ENCODE measurements around the gene TUFT1.

TUFT1 gene

DNA sequence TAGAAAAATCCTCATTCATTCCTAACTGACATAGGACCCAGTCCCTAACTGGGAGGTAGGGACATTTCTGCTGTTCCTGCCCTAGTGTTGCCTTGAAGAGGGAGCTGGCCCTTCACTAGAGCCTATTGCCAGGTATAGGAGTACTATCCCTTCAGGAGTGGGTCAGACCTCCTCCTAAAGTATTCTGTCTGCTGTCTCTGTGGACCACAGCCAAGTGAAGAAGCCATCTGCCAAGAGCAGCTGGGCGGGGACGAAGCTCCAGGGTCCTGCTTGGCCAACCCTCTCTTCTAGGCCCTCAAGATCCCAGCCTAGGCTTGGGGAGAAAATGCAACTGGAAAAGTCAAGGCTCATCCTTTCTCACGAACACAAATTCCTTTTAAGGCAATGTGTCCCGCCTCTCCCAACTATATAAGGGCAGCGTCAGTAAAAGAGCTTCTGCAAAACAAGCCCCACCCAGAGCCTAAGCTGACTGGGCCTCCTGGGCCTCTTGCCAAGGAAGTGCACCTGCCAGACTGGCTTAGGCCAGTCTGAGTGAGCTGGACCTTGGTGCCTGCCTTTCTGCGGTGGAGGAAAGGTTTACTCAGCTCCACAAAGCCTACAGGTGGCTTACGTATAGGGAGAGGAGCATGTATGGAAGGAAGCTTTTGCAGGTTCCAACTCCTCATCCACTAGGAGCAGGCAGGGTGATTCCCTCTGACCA is 638 bp upstream of the TUFT1 start:
- no peak for DNase-seq

DNA sequence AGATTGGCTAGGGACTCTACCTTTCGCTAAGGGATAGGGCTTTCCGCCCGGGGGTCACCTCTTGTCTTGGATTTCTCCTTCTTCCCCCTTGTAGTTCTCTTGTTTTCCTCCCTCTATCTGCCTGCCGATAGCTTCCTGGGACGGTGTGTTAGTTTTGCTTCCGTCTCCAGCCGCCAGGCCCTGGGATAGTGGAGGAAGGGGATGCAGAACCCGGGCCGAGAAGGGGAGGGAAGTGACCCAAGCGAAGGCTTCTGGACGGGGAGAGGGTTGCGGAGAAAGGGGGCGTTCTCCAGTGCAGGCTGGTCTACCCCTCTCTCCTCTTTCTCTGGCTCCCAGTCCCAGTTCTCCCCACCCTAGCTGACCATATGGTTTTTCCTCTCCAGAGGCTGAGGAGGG is 871 bp downstream of the TUFT1 start:
- DNase-seq: no peak

DNA sequence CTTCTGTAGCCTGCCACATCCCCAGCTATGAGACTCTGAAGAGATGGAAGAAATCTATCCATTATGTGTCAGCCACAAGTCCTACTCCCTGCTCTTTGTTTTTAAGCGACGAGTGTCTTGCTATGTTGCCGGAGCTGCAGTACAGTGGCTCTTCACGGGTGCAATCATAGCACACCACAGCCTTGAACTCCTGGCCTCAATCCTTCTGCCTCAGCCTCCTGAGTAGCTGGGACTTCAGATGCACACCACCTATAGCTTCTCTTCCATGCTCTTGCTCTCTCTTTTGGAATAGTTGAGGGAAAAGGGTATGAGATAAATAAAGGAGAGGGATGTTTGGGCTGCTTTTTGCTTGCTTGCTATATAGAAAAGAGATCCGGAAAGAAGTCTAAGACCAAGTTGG is 1.6 kb downstream of the TUFT1 start:
- no peak for DNase-seq

DNA sequence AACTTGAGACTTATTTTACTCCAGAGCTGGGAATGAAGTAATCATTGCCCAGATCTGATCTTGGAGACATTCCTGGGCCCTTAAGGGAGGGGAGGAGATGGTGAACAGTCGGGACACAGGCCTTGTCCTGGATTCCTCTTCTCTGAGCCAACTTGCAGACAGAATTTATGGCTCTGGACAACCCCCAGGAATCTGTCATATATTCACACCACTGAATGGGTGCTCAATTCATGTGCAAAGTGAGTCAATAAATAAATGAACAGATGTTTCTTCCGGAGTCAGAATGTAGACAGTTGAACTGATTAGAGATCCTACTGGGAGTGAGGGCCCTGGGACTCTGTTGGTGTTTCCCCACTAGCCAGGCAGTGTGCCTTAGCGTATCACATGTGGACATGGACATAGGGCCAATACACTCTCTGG is 2.6 kb downstream of the TUFT1 start:
- no peak for DNase-seq

DNA sequence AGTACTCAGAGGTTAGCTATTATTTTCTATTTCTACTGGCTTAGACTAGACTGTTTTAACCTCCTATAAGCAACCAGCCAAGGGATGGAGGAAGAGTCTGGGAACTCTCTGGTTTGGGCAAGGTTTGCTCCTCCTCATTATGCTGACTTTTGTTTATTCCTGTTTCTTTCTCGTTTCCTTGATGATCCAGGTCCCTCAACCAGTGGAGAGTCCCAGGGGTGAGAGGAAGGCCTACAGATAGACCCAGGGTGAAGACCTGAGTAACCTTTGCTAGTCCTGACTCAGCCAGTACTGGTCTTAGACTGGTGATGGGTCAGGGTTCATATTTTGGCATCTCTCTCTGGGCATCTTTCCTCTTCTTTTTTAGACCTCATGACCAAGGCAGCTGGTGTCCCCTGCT is 5.4 kb downstream of the TUFT1 start:
- DNase-seq: no peak

DNA sequence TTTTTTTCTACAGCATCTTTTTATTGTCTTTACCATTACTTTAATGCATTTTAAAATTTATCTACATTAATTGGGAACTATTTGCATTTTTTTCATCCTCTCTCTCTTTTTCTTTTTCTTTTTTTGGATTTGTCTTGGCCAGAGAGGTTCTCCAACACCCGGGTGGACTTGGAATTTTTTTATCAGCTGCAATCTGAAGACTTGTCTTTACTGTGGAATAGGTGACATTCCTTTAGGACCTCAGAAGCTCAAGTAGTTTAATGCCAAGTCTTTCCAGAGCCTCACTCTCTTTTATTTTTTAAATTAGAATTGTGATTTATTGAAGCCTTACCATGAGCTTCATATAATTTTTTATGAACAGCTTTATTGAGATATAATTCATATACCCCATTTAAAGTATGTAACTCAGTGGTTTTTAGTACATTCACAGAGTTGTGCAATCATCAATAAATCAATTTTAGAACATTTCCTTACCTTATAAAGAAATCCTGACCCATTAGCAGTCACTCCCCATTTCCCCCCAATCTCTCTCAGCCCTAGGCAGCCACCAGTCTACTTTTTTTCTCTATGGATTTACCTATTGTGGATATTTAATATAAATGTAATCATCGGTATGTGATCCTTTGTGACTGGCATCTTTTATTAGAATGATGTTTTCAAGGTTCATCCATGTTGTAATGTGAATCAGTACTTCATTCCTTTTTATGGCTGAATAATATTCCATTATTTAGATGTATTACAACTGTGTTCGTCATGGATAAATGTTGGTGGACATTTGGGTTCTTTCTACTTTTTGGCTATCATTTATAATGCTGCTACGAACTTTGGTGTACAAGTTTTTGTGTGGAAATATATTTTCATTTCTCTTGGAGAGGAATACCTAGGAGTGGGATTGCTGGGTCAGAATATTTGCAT is 6.2 kb downstream of the TUFT1 start:
- DNase-seq: no peak

DNA sequence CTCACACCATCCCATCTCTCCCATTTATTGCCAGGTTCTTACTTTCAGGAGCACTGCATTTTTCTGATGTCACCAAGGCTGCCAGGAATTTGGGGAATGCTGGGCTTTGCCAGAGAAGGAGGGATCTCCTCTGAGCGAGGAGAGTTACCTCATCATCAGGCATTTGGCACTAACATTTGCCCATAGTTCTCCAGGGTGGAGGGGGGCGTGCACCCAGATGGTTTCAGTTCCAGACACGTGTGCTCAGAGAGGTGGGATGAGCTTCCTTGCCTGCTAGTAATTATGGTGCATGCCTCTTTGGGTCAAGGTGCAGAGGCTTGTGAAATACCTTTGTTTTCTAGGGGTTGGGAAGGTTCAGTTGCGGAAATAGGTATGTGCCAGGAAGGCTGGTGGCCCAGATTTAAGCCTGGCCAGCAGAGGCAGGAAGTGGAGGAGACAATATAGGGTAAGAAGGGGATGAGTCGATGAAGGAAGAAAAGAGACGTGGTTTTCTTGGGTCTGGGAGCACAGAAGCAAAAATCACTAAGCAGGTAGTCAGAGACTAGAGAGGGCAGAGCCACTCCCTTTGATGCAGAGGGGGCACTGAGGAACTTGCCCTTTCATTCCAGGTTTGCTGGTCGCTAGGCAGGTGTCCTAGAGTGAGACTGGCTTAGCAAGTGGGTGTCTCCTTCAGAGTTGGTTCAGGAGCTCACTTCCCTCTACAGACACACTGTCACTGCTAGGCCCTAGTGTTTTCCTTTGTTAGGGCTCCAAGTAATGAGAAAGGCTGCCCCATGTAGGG is 7.2 kb downstream of the TUFT1 start:
- DNase-seq: no peak

DNA sequence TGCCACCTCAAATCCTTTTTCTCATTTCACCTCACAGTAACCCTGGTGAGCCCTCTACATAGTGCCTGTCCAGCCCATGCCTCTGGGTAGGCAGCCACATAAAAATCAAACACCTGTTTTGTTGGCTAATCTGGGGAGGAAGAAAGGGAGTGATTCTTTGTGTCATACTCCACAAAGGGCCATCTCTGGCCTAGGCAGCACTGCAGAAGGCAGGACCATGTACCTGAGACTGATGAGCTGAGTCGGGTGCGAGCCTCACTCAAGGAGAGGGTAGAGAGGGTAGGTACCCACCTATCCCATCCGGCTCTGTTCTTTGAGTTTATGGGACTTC is 7.8 kb downstream of the TUFT1 start:
- DNase-seq: no peak

DNA sequence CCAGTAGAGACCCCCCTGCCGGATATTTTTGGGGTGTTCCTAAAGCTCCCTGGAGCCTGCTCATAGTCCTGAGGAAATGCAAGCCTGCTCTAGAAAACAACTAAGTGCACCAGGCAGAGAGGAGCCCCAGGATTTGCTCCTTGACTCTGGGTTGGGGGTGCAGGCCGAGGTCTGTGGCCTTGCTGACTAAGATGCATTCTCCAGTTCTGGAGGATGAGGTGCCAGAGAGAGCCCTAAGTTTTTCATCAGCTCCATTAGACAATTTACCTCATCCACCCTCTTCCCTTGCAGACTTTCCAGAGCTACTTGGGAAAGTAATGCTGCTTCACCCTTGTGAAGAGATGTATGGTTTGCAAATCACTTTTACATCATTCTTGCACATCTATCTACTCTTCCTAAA is 9.1 kb downstream of the TUFT1 start:
- no peak for DNase-seq

DNA sequence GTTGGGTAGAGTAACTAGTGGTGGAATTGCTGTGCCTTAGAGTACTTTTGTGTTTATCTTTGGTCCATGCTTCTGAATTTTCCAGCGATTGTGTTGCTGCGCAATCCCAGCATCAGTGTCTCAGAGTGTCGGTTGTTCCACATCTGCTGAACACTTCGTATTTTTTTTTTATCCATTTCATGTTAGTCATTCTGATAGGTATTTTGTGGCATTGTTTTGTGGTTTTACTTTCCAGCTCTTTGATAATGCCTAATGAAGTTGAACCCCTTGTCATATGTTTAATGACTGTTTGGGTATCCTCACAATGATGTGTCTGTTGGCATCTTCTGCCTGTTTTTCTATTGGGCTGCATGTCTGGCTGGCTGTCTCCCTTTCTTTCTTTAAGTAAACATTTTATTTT is 13.6 kb downstream of the TUFT1 start:
- DNase-seq: no peak

DNA sequence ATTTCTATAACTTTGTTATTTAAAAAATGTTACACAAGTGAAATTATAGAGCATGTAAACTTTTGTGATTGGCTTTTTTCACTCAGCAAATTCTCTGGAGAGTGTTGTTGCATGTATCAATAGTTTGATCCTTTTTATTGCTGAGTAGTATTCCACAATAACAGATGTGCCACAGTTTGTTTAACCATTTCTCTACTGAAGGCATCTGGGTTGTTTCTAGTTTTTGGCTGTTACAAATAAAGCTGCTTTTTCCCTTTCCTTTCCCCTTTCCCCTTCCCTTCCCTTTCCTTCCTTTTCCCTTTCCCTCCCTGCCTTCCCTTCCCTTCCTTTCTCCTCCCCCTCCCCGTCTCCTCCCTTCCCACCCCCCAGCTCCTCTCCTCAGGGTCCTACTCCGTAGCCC is 15.9 kb downstream of the TUFT1 start:
- DNase-seq: no peak

DNA sequence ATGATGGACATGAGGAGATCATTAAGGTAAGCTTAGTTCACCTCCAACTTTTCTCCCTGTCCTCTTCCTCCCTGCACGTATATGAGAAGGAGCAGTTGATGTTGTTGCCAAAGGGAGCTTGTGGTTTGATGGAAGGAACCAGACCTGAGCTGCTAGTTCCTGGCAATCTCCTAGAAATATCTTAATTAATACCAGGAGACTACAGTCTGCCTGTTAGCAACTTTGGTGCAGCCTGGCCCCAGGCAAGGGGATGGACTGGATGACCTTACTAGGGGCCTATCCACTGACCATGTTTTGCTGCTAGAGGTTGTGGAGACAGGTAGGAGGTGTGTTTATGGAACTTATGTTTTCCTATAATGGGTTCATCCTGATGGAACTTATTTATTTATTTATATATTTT is 22.6 kb downstream of the TUFT1 start:
- no peak for DNase-seq

DNA sequence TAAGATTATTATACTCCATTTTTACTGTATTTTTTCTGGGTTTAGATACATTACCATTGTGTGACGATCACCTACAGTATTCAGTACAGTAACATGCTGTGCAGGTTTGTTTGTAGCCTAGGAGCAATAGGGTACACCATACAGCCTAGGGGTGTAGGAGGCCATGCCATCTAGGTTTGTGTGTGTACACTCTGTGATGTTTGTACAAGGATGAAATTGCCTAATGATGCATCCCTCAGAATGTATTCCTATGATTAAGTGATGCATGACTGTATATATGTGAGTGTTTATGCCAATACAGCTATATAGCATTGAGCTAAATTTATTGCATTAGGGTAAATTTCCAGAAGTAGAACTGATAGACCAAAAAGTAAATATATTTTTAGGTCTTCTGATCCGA is 23.3 kb downstream of the TUFT1 start:
- DNase-seq: no peak

DNA sequence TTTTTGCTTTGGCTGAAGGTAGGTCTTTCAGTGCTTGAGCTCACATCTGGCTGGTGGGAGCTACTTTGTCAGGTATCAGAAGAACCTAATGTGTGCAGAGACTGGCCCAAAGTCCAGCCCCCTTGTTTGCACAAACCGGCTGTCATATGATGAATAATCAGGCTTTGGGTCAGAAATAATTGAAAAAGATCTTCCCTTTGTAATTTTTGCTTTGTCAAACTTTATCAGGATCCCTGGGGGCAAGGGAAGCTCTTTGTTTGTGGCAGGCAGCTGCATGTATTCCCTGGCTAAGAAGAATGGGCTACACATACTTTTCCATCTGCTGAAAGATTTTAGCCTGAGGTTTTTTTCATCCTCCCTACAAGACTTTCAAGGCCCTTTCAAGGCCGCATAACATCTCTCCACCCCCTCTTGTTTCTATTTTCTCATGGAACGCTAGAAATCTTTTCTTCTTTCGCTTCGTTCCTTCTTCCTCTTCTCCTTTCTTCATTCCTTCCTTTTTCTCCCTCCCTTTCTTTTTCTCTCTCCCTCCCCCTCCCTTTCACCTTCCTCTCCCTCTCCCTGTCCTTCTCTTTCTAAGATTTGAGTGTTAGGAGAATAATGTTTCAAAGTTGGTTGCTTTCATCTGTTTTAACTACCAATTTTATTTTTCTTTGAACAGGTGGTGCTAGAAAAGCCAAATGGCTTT is 25.5 kb downstream of the TUFT1 start:
- DNase-seq: no peak

DNA sequence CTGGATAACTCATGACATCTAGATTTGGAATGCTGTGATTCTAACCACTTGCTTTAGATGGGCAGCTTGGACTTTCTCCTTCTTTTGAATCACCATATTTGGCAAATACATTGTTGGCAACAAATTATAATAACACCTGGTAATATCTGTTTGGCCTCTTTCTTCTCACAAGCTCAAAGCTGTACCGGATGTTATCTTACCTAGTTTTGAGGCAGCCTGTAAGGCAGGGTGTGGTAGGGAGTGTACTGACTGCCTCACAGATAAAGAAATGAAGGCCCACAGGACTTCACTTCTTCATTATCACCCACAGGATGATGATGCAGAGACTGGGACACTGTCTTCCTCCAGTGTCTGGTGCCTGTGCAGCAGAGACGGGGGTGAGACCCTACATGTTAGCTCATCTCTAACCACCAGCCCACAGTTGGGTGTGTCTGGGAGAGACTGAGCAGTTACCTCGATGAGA is 28.5 kb downstream of the TUFT1 start:
- no peak for DNase-seq

DNA sequence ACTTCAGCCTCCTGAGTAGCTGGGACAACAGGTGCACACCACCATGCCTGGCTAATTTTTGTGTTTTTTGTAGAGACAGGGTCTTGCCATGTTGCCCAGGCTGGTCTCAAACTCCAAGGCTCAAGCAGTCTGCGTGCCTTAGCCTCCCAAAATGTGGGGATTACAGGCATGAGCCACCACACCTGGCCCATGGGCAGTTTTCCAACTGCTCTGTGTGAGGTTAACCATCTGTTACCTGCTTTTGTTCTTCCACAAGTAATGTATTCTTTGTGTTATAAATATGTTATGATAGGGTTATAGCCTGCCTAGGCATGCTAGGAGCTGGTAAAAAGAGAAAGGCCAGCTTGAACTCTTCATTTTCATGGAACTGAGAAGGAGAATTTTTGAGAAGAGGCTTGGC is 30.7 kb downstream of the TUFT1 start:
- DNase-seq: no peak

DNA sequence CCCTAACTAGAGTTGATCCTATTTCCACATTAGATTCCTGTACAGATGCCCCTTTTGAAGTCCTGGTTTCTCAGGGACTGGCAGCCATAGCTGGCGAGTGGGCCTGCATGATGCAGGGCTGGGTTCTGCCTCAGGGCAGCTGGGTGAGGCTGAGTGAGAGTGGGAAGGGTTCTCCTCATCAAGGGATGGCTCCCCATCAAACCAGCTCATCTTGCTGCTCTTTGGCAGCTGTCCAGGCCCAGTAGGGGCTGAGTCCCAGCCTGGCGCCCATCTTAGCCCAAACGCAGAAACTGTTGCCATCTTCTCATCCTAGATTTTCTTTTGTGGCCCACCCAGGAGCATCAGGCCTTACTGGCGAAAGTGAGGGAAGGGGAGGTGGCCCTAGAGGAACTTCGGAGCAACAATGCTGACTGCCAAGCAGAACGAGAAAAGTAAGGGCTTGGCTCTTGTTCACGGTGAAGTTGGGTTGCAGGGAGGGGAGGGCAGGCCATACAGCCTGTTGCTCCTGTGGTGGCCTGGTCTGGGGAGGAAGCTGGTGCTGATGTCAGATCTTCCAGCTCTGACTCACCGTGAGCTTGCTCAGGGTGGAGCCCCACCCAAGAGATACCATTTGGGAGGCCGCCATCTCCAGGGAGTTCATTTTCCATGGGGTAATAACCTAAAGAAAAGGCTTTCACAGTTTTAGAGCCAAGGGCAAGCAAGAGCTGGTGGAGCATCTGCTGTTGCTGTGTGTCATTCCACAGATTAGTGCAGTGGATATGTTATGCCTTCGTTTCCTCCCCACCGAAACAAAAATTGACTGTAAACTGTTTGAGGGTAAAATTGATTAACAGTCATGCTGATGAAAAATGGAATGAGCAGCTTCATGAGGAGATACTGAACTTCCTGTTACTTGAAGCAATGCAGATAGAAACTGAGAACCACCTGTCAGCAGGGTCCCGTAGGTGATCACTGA is 34.7 kb downstream of the TUFT1 start:
- no peak for DNase-seq

DNA sequence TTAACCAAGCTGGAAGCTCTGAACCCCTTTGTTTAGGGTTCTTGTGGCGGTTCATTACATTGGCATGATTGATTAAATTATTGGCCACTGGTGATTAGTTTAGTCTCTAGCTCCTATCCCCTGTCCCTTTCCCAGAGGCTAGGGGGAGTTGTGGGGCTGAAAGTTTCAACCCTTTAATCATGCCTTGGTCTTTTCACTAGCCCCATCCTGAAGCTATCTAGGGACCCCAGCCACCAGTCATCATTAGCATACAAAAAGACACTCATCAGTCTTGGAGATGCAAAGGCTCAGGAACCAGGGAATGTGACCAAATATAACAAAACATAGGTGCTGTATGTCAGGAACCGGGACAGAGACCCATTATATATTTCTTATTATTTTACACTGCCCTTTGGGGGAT is 37.1 kb downstream of the TUFT1 start:
- DNase-seq: no peak

DNA sequence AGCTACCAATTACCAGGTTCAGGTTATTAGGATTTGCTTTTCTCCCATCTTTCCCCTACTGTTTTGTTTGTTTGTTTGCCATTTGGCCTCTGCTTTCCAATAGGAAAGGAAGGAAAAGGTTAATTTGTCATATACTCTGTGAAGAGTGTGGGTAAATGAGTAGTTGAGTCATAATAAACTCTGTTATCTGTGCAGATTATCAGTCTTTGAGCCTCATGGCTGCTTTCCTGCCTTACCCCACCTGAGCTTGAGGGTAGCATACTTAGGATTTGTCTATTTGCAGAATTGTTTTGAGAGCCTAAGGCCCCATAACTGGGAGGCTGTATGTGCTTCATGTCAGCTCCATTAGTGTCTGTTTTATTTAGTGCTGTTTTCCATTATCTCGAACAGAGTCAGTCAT is 38.8 kb downstream of the TUFT1 start:
- DNase-seq: no peak

DNA sequence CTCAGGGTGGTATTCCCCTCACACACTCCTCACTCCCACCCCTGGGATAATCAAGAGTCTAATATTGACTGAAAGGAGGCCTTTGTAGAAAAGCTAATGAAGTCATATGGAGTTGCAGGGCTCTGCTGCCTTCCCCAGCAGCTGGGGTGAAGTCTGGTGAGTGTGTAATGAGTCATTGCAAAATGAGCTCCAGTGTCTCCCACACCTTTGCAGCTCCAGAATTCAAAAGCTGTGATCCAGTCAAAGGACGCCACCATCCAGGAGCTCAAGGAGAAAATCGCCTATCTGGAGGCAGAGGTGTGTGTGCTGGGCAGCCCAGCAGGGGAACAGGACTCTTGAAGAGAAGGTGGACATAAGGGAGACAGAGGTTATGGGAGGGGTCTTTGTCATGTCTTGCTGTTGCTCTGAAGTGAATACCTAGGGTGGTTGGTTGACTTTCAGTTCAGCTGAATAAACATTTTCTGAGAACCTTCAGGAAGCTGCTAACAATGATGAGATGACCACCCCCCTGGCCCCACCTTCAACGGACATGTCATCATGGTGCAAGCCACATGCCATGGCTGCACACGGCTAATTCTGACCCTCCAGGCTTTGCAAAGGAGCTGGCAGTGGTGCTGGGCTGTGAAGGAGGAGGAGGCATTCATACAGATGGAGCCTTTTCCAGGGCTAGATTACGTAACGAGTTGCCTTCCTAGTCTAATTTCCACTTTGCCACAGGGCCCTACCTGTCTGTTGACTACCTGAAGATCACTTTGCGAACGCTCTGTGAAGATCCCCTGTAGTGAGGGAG is 39.5 kb downstream of the TUFT1 start:
- no peak for DNase-seq

DNA sequence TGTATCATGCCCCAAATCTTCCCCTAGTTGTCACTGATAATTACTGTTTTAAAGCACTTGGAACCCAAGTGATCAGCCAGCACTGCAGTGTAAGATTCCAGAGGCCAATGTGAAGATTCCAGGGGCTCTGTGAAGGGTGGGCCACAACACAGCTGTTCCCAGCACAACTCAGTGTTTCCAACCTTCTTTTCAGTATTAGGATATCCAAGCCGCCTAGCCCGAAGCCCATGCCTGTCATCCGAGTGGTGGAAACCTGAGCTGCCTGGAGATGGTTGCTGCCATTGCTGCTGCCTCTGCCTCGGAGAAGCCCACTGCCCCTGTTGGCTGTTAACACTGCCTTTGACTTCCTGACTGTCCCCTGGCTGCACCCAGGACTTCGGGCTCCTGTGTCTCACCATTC is 41.3 kb downstream of the TUFT1 start:
- DNase-seq: no peak
